ENCODE data around the gene WDPCP. TPM values are rescaled to one million over a fixed set of nuclear protein-coding genes. Genes with fewer than 3 reads are reported as not detected.
"Not testable (repeated sequence)": the region's sequence is repeated elsewhere in the genome, so short reads cannot be mapped to it uniquely, and the experiment has no call there.

Gene WDPCP
- total and polyA plus RNA-seq, 2 donors from 2014 or later: 2.7 to 15.1 TPM

GRCh38 chr2:63406641-63407040, 181.6 kb downstream of the WDPCP start:
- Histone ChIP-seq H3K36me3 (ENCODE audit: control insufficient read depth in 2 of 3, insufficient read depth in 3 of 3, low read length in 3 of 3) (peaks cover 0 to 7% (median 2%) of the 10 kb centered on the region in 3 donors), H3K9ac (ENCODE audit: low read length in 3 of 3) (no peak overlapping the region), H3K4me3 (ENCODE audit: low read length in 3 of 3) (no peak overlapping the region), H3K4me1 (ENCODE audit: control insufficient read depth in 2 of 3, insufficient read depth in 2 of 3, low read depth in 1 of 3, low read length in 3 of 3) (no peaks in the 10 kb centered on the region), H3K9me3 (ENCODE audit: control insufficient read depth in 2 of 3, insufficient read depth in 1 of 3, low read length in 3 of 3) (no peaks in the 10 kb centered on the region), H3K27ac (ENCODE audit: low read depth in 2 of 2, low read length in 2 of 2) (no peak overlapping the region), H3K27me3 (ENCODE audit: control insufficient read depth, insufficient read depth, low read length) (no peaks in the 10 kb centered on the region)
- intact Hi-C loops (cut with DNase I): no loop called here
- no peak for FAIRE-seq
- DNase-seq: no peak
- no peak for TF ChIP-seq CTCF (IDR thresholded peaks at IDR 0.05; ENCODE audit: borderline replicate concordance, extremely low read depth, insufficient read depth)

GRCh38 chr2:63403820-63404219, 184.5 kb downstream of the WDPCP start:
- H3K36me3 ChIP-seq (ENCODE audit: control insufficient read depth in 2 of 3, insufficient read depth in 3 of 3, low read length in 3 of 3): peaks cover 0 to 7% (median 2%) of the 10 kb centered on the region in 3 donors
- no peaks in the 10 kb centered on the region for H3K9me3 ChIP-seq (ENCODE audit: control insufficient read depth in 2 of 3, insufficient read depth in 1 of 3, low read length in 3 of 3)
- TF ChIP-seq CTCF (IDR thresholded peaks at IDR 0.05; ENCODE audit: borderline replicate concordance, extremely low read depth, insufficient read depth): no peak
- DNase-seq (no peak), FAIRE-seq (no peak)
- no peak overlapping the region for H3K4me3 ChIP-seq (ENCODE audit: low read length in 3 of 3)
- no peak overlapping the region for H3K9ac ChIP-seq (ENCODE audit: low read length in 3 of 3)
- intact Hi-C loops (cut with DNase I): no loop called here
- no peaks in the 10 kb centered on the region for H3K4me1 ChIP-seq (ENCODE audit: control insufficient read depth in 2 of 3, insufficient read depth in 2 of 3, low read depth in 1 of 3, low read length in 3 of 3)
- H3K27ac ChIP-seq (ENCODE audit: low read depth in 2 of 2, low read length in 2 of 2): no peak overlapping the region
- H3K27me3 ChIP-seq (ENCODE audit: control insufficient read depth, insufficient read depth, low read length): no peaks in the 10 kb centered on the region

- H3K4me3 ChIP-seq (ENCODE audit: low read length in 3 of 3); FAIRE-seq; intact Hi-C loops (cut with DNase I): not testable (repeated sequence)
Observed at GRCh38 chr2:63402889-63403288, 185.4 kb downstream of the WDPCP start.

GRCh38 chr2:63399156-63399555, 189.1 kb downstream of the WDPCP start:
- H3K36me3 ChIP-seq (ENCODE audit: control insufficient read depth in 2 of 3, insufficient read depth in 3 of 3, low read length in 3 of 3): peaks cover 0 to 6% (median 2%) of the 10 kb centered on the region in 3 donors
- H3K27ac ChIP-seq (ENCODE audit: low read depth in 2 of 2, low read length in 2 of 2): no peak overlapping the region
- no peaks in the 10 kb centered on the region for H3K27me3 ChIP-seq (ENCODE audit: control insufficient read depth, insufficient read depth, low read length)
- H3K4me1 ChIP-seq (ENCODE audit: control insufficient read depth in 2 of 3, insufficient read depth in 2 of 3, low read depth in 1 of 3, low read length in 3 of 3): no peaks in the 10 kb centered on the region
- TF ChIP-seq CTCF (IDR thresholded peaks at IDR 0.05; ENCODE audit: borderline replicate concordance, extremely low read depth, insufficient read depth): no peak
- FAIRE-seq: no peak
- no peak for DNase-seq
- H3K9me3 ChIP-seq (ENCODE audit: control insufficient read depth in 2 of 3, insufficient read depth in 1 of 3, low read length in 3 of 3): no peaks in the 10 kb centered on the region
- no peak overlapping the region for H3K4me3 ChIP-seq (ENCODE audit: low read length in 3 of 3)
- H3K9ac ChIP-seq (ENCODE audit: low read length in 3 of 3): no peak overlapping the region
- intact Hi-C loops (cut with DNase I): no loop called here

More at GRCh38 chr2:63402889-63403288, 185.4 kb downstream of the WDPCP start:
- DNase-seq; H3K9ac ChIP-seq (ENCODE audit: low read length in 3 of 3); H3K27ac ChIP-seq (ENCODE audit: low read depth in 2 of 2, low read length in 2 of 2); H3K36me3 ChIP-seq (ENCODE audit: control insufficient read depth in 2 of 3, insufficient read depth in 3 of 3, low read length in 3 of 3); H3K4me1 ChIP-seq (ENCODE audit: control insufficient read depth in 2 of 3, insufficient read depth in 2 of 3, low read depth in 1 of 3, low read length in 3 of 3); H3K27me3 ChIP-seq (ENCODE audit: control insufficient read depth, insufficient read depth, low read length); H3K9me3 ChIP-seq (ENCODE audit: control insufficient read depth in 2 of 3, insufficient read depth in 1 of 3, low read length in 3 of 3): not testable (repeated sequence)
